GM12878 (cell line): ENCODE data around the gene OSTC. TPM values are rescaled to one million over a fixed set of nuclear protein-coding genes. Genes with fewer than 3 reads are reported as not detected.

Experiments
- BCL11A ChIP-seq: IDR thresholded peaks from 2 replicates; pipeline ENCODE4 v1.6.1; 2011; ENCODE audit warnings: low read depth, low read length
- JUND ChIP-seq: IDR thresholded peaks from 2 replicates; pipeline ENCODE4 v1.6.1; 2012; ENCODE audit warnings: low read depth, mild to moderate bottlenecking, low read length, improper control_type of control experiment, moderate library complexity
- MLLT1 ChIP-seq: fragments of 450-650 bp; IDR thresholded peaks from 2 replicates; pipeline ENCODE4 v1.6.1; 2016; ENCODE audit warnings: mild to moderate bottlenecking
- MTA3 ChIP-seq: IDR thresholded peaks from 2 replicates; pipeline ENCODE4 v1.6.1; 2012; ENCODE audit warnings: low read length, inconsistent platforms, borderline replicate concordance
- MXI1 ChIP-seq: fragments of 150-350 bp; IDR thresholded peaks from 2 replicates; pipeline ENCODE4 v1.6.1; 2011; ENCODE audit warnings: low read depth, mild to moderate bottlenecking, inconsistent platforms, low read length, improper control_type of control experiment
- MYB ChIP-seq: fragments of 150-350 bp; IDR thresholded peaks from 2 replicates; pipeline ENCODE4 v1.6.1; 2014; ENCODE audit warnings: mild to moderate bottlenecking, low read depth, low read length, borderline replicate concordance
- POLR2AphosphoS5 ChIP-seq: IDR thresholded peaks from 2 replicates; pipeline ENCODE4 v1.6.1; 2011; ENCODE audit warnings: mild to moderate bottlenecking, low read length, inconsistent platforms
- PRDM15 ChIP-seq: fragments of 450-650 bp; formaldehyde crosslinking; IDR thresholded peaks from 2 replicates; pipeline ENCODE4 v1.4.0; 2020; ENCODE audit warnings: mild to moderate bottlenecking, moderate library complexity
- SPI1 ChIP-seq: IDR thresholded peaks from 2 replicates; pipeline ENCODE4 v1.6.1; 2011; ENCODE audit warnings: low read depth, mild to moderate bottlenecking, low read length, moderate library complexity, borderline replicate concordance; ENCODE audit not compliant: insufficient read depth
- YBX1 ChIP-seq: fragments of 450-650 bp; IDR thresholded peaks from 2 replicates; pipeline ENCODE4 v1.6.1; 2016; ENCODE audit warnings: antibody characterized with exemption
- ZBED1 ChIP-seq: IDR thresholded peaks from 2 replicates; pipeline ENCODE4 v1.6.1; 2016; ENCODE audit warnings: borderline replicate concordance
- polyA plus RNA-seq, 11 experiments: library from polyadenylated mRNA; depleted of rRNA in 4 of 11; unstranded in 6 of 11; stranded (reverse) in 5 of 11; fragments of >200 nt; fragmentation: Nextera tagmentation in 4 of 11; fragmentation: Illumina TruSeq in 1 of 11; extraction: Ambion mirVana in 4 of 11; extraction: Trizol in 1 of 11; gene quantifications; 1 replicate in 1 of 11; 2 replicates in 10 of 11; pipeline versions ENCODE4 v1.2.1 to v1.2.3, GENCODE V29; 2011 to 2016; ENCODE audit warnings: inconsistent platforms in 2 of 11, missing spikeins in 2 of 11, low read depth in 1 of 11
- total RNA-seq, 4 experiments: library from RNA; depleted of rRNA in 3 of 4; stranded (reverse); fragments of >200 nt in 3 of 4; fragmentation: Illumina TruSeq in 1 of 4; extraction: Trizol in 1 of 4; gene quantifications; 2 replicates each; pipeline versions ENCODE4 v1.2.1 to v1.2.3, GENCODE V29; 2013 to 2021

OSTC gene
- total and polyA plus RNA-seq, 10 of the 15 experiments (the other 5 are each of a cell fraction or from before 2014, with no cell fraction given): 106 to 681 (median 181) TPM

- TF ChIP-seq MYB (no peak), MXI1 (peak; percentile 32; the same call in 1 of the 2 replicates), SPI1 (no peak), POLR2AphosphoS5 (no peak), PRDM15 (no peak), ZBED1 (no peak), JUND (no peak), MLLT1 (no peak), YBX1 (no peak), MTA3 (no peak), BCL11A (no peak)
- TF ChIP-seq, all 136 proteins: peak for 3
These were observed 29.2 kb upstream of the OSTC start (continued) for GRCh38 chr4:108620933-108621905.
